PC-3 (cell line): ENCODE data around the gene LHFPL2. TPM values are rescaled to one million over a fixed set of nuclear protein-coding genes. Genes with fewer than 3 reads are reported as not detected.

ENCODE experiments used
- ATAC-seq: fragments of 200-7000 bp; cut with Tn5 transposase; 2 replicates; pipeline ENCODE4 v1.9.1; 2020; ENCODE audit warnings: mild to moderate bottlenecking, moderate library complexity
- BruUV-seq: library from RNA; stranded (reverse); fragments of 400-500 nt; replicated peaks from 2 replicates; lab custom pipeline; 2021; lab: Mats Ljungman, UMichigan
- CTCF ChIA-PET: fragments of 300-600 bp; sonication (Branson Sonifier 250); formaldehyde crosslinking; loops from one replicate; lab custom pipeline; 2022; ENCODE audit warnings: antibody characterized with exemption; lab: Charles Lee
- POLR2A ChIA-PET: fragments of 300-600 bp; sonication (Branson Sonifier 250); formaldehyde crosslinking; loops from one replicate; lab custom pipeline; 2022; ENCODE audit warnings: antibody characterized with exemption; ENCODE audit not compliant: unreplicated experiment; lab: Charles Lee
- DNase-seq: peaks from one replicate; pipeline ENCODE4 v3.0.0-alpha.2; 2015
- H2AFZ ChIP-seq: fragments of 300-600 bp; sonication (generic); 2 replicates; pipeline ENCODE4 v1.6.0; 2016; ENCODE audit warnings: antibody characterized with exemption, low read length
- H3F3A ChIP-seq: fragments of 300-600 bp; sonication (generic); one replicate; pipeline ENCODE4 v1.6.0; 2017; ENCODE audit warnings: antibody characterized with exemption, low read length, control low read depth, mild to moderate bottlenecking; ENCODE audit not compliant: unreplicated experiment
- H3K27ac ChIP-seq: fragments of 300-600 bp; sonication (generic); 2 replicates; pipeline ENCODE4 v1.5.1; 2016; ENCODE audit warnings: mild to moderate bottlenecking, low read length
- H3K27me3 ChIP-seq: fragments of 300-600 bp; sonication (generic); 2 replicates; pipeline ENCODE4 v1.6.1; 2016; ENCODE audit warnings: low read length, mixed read lengths
- H3K36me3 ChIP-seq: fragments of 300-600 bp; sonication (generic); 2 replicates; pipeline ENCODE4 v1.6.1; 2016; ENCODE audit warnings: low read depth, mixed run types, low read length, mixed read lengths
- H3K4me1 ChIP-seq: fragments of 300-600 bp; sonication (generic); 2 replicates; pipeline ENCODE4 v1.5.1; 2016; ENCODE audit warnings: low read length; ENCODE audit not compliant: insufficient read depth
- H3K4me2 ChIP-seq: fragments of 300-600 bp; sonication (generic); 2 replicates; pipeline ENCODE4 v1.6.0; 2016; ENCODE audit warnings: low read length
- H3K4me3 ChIP-seq: fragments of 300-600 bp; sonication (generic); 2 replicates; pipeline ENCODE4 v1.5.1; 2016; ENCODE audit warnings: mild to moderate bottlenecking, low read length, mixed read lengths
- H3K79me2 ChIP-seq: fragments of 300-600 bp; sonication (generic); 2 replicates; pipeline ENCODE4 v1.6.1; 2017; ENCODE audit warnings: low read length, mixed read lengths
- H3K9ac ChIP-seq: fragments of 300-600 bp; sonication (generic); 2 replicates; pipeline ENCODE4 v1.6.0; 2016; ENCODE audit warnings: mild to moderate bottlenecking, low read length
- H3K9me2 ChIP-seq: fragments of 300-600 bp; sonication (generic); replicated peaks from 2 replicates; pipeline ENCODE4 v1.6.1; 2016; ENCODE audit warnings: mixed run types, low read length, mixed read lengths
- H3K9me3 ChIP-seq: fragments of 300-600 bp; sonication (generic); 2 replicates; pipeline ENCODE4 v1.6.1; 2016; ENCODE audit warnings: low read length, mixed read lengths
- H4K20me1 ChIP-seq: fragments of 300-600 bp; sonication (generic); 2 replicates; pipeline ENCODE4 v1.6.1; 2016; ENCODE audit warnings: low read length, mixed read lengths
- EZH2 ChIP-seq: fragments of 300-600 bp; sonication (generic); IDR thresholded peaks from one replicate; pipeline ENCODE4 v1.6.1; 2017; ENCODE audit warnings: antibody characterized with exemption, mild to moderate bottlenecking, low read length; ENCODE audit not compliant: unreplicated experiment
- EZH2phosphoT487 ChIP-seq: fragments of 300-600 bp; sonication (generic); IDR thresholded peaks from 2 replicates; pipeline ENCODE4 v1.6.1; 2018; ENCODE audit warnings: mild to moderate bottlenecking, antibody characterized with exemption, low read length, borderline replicate concordance
- intact Hi-C: fragments of 100-400 bp; cut with micrococcal nuclease; formaldehyde crosslinking; loops from 2 replicates; pipeline ENCODE4 v1.9.0; 2023
- total RNA-seq: library from RNA; depleted of rRNA; stranded (reverse); fragments of >200 nt; gene quantifications from 2 replicates; pipeline ENCODE4 v1.2.3, GENCODE V29; 2014
- TF ChIP-seq, protein P1 (sequence below): fragments of 300-600 bp; sonication (generic); conservative IDR thresholded peaks from 2 replicates; pipeline ENCODE4 v1.5.1; 2017; ENCODE audit warnings: antibody characterized with exemption, low read depth, mild to moderate bottlenecking, low read length

The LHFPL2 gene
- total RNA-seq, 1 experiment from 2014 or later, result 21.7 TPM

- POLR2A ChIA-PET, result no interaction called here
- no peaks in the 10 kb centered on the region for H3F3A ChIP-seq
- intact Hi-C loops, result loop anchor here (5.0 kb wide), 2 partner anchors 60 to 125 kb away; no protein-coding TSS in a partner anchor
- H3K4me3 ChIP-seq, result no peak overlapping the region
- peak overlapping the region; percentile 99 for H3K27ac ChIP-seq
- no peaks in the 10 kb centered on the region for H4K20me1 ChIP-seq
- H3K27me3 ChIP-seq, result no peaks in the 10 kb centered on the region
- no TSS peak for BruUV-seq
- no peaks in the 10 kb centered on the region for H3K9me3 ChIP-seq
- H3K4me2 ChIP-seq, result peak overlapping the region; percentile 56
- no peaks in the 10 kb centered on the region for H3K36me3 ChIP-seq
- H3K9ac ChIP-seq, result peak overlapping the region; percentile 86
- CTCF ChIA-PET, result no interaction called here
- H3K9me2 ChIP-seq, result no peaks in the 10 kb centered on the region
- H2AFZ ChIP-seq, result no peak overlapping the region
- DNase-seq, result peak; percentile 55
- H3K4me1 ChIP-seq, result peaks cover 83% of the 10 kb centered on the region
- ATAC-seq, result peak; percentile 3; the same call in 1 of the 2 replicates
- TF ChIP-seq EZH2phosphoT487 (no peak), EZH2 (no peak)
- TF ChIP-seq, protein P1, sequence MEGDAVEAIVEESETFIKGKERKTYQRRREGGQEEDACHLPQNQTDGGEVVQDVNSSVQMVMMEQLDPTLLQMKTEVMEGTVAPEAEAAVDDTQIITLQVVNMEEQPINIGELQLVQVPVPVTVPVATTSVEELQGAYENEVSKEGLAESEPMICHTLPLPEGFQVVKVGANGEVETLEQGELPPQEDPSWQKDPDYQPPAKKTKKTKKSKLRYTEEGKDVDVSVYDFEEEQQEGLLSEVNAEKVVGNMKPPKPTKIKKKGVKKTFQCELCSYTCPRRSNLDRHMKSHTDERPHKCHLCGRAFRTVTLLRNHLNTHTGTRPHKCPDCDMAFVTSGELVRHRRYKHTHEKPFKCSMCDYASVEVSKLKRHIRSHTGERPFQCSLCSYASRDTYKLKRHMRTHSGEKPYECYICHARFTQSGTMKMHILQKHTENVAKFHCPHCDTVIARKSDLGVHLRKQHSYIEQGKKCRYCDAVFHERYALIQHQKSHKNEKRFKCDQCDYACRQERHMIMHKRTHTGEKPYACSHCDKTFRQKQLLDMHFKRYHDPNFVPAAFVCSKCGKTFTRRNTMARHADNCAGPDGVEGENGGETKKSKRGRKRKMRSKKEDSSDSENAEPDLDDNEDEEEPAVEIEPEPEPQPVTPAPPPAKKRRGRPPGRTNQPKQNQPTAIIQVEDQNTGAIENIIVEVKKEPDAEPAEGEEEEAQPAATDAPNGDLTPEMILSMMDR, result no peak
- H3K79me2 ChIP-seq, result peaks cover 69% of the 10 kb centered on the region
Observed at GRCh38 chr5:78597068-78597973, 51.3 kb downstream of the LHFPL2 start.

DNA sequence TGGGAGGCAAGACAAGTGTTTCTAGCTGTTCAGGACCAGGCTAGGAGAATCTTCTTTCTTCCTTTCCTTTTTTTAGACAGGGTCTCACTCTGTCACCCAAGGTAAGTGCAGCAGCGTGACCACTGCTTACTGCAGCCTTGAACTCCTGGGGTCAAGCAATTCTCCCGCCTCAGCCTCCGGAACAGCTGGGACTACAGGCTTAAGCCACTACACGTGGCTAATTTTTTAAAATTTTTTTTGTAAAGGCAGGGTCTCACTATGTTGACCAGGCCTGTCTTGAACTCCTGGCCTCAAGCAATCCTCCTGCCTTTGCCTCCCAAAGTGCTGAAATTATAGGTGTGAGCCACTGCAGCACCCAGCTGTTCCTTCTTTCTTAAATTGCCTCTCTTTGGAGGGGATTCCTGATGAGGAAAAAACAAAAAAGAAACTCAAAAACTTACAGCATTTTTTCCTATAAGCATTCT is 53.1 kb downstream of the LHFPL2 start:
- Histone ChIP-seq H3F3A (peaks cover 4% of the 10 kb centered on the region), H3K27me3 (no peaks in the 10 kb centered on the region), H3K4me3 (no peak overlapping the region), H3K9me2 (no peaks in the 10 kb centered on the region), H3K4me2 (peak overlapping the region; percentile 37), H3K9ac (peak overlapping the region; percentile 86), H3K9me3 (no peaks in the 10 kb centered on the region), H3K27ac (peak overlapping the region; percentile 99), H3K79me2 (peaks cover 72% of the 10 kb centered on the region), H4K20me1 (no peaks in the 10 kb centered on the region), H3K36me3 (no peaks in the 10 kb centered on the region), H2AFZ (no peak overlapping the region), H3K4me1 (peaks cover 81% of the 10 kb centered on the region)
- TF ChIP-seq EZH2phosphoT487 (no peak), EZH2 (no peak)
- TF ChIP-seq, protein P1, result no peak
- DNase-seq, result no peak
- ChIA-PET POLR2A (no interaction called here), CTCF (interaction anchor here (0.5 kb wide), 1 partner anchor 371 kb away, joined by 3 read pairs; no protein-coding TSS in a partner anchor)
- BruUV-seq, result TSS peak; percentile 34
- intact Hi-C loops, result loop anchor here (1.0 to 5.0 kb wide), 3 partner anchors 43 to 127 kb away; no protein-coding TSS in a partner anchor
- no peak for ATAC-seq
